Ishikawa (cell line): ENCODE measurements around the gene CTNND2.

Experiments used
- CEBPB ChIP-seq: IDR thresholded peaks from 2 replicates; pipeline ENCODE4 v1.6.1; 2012
- CREB1 ChIP-seq: IDR thresholded peaks from 2 replicates; pipeline ENCODE4 v1.6.1; 2012; ENCODE audit warnings: low read depth
- EGR1 ChIP-seq: IDR thresholded peaks from 2 replicates; pipeline ENCODE4 v1.6.1; 2012
- EP300 ChIP-seq: IDR thresholded peaks from 2 replicates; pipeline ENCODE4 v1.6.1; 2012; ENCODE audit warnings: borderline replicate concordance
- NFIC ChIP-seq: IDR thresholded peaks from 2 replicates; pipeline ENCODE4 v1.6.1; 2012
- RAD21 ChIP-seq: IDR thresholded peaks from 2 replicates; pipeline ENCODE4 v1.6.1; 2012; ENCODE audit warnings: low read depth
- TAF1 ChIP-seq: IDR thresholded peaks from 2 replicates; pipeline ENCODE4 v1.6.1; 2012; ENCODE audit warnings: low read depth, mild to moderate bottlenecking
- TCF12 ChIP-seq: IDR thresholded peaks from 2 replicates; pipeline ENCODE4 v1.6.1; 2012; ENCODE audit warnings: low read depth
- TEAD4 ChIP-seq: IDR thresholded peaks from 2 replicates; pipeline ENCODE4 v1.6.1; 2012
- USF1 ChIP-seq: IDR thresholded peaks from 2 replicates; pipeline ENCODE4 v1.6.1; 2012
- YY1 ChIP-seq: IDR thresholded peaks from 2 replicates; pipeline ENCODE4 v1.6.1; 2012; ENCODE audit warnings: low read depth
- ZBTB7A ChIP-seq: IDR thresholded peaks from 2 replicates; pipeline ENCODE4 v1.6.1; 2012; ENCODE audit warnings: low read depth
- TF ChIP-seq, protein P1 (sequence below): IDR thresholded peaks from 2 replicates; pipeline ENCODE4 v1.6.1; 2012; ENCODE audit warnings: low read depth, mild to moderate bottlenecking
- TF ChIP-seq, protein P2 (sequence below): IDR thresholded peaks from 2 replicates; pipeline ENCODE4 v1.6.1; 2012

- TF ChIP-seq TAF1 (no peak), EP300 (no peak), YY1 (no peak), EGR1 (no peak), TCF12 (no peak), CEBPB (no peak), USF1 (no peak), NFIC (no peak), CREB1 (no peak), RAD21 (no peak), TEAD4 (no peak), ZBTB7A (no peak)
- TF ChIP-seq, protein P1, sequence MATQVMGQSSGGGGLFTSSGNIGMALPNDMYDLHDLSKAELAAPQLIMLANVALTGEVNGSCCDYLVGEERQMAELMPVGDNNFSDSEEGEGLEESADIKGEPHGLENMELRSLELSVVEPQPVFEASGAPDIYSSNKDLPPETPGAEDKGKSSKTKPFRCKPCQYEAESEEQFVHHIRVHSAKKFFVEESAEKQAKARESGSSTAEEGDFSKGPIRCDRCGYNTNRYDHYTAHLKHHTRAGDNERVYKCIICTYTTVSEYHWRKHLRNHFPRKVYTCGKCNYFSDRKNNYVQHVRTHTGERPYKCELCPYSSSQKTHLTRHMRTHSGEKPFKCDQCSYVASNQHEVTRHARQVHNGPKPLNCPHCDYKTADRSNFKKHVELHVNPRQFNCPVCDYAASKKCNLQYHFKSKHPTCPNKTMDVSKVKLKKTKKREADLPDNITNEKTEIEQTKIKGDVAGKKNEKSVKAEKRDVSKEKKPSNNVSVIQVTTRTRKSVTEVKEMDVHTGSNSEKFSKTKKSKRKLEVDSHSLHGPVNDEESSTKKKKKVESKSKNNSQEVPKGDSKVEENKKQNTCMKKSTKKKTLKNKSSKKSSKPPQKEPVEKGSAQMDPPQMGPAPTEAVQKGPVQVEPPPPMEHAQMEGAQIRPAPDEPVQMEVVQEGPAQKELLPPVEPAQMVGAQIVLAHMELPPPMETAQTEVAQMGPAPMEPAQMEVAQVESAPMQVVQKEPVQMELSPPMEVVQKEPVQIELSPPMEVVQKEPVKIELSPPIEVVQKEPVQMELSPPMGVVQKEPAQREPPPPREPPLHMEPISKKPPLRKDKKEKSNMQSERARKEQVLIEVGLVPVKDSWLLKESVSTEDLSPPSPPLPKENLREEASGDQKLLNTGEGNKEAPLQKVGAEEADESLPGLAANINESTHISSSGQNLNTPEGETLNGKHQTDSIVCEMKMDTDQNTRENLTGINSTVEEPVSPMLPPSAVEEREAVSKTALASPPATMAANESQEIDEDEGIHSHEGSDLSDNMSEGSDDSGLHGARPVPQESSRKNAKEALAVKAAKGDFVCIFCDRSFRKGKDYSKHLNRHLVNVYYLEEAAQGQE: no peak
- TF ChIP-seq, protein P2, sequence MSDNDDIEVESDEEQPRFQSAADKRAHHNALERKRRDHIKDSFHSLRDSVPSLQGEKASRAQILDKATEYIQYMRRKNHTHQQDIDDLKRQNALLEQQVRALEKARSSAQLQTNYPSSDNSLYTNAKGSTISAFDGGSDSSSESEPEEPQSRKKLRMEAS: no peak
These were observed 601.6 kb downstream of the CTNND2 start for GRCh38 chr5:11302663-11303062.
